T-helper 22 cell (primary cell): ENCODE measurements around the gene PCP4.

Source experiments
- DNase-seq: peaks from one replicate; pipeline ENCODE4 v3.0.0-alpha.2; 2020; ENCODE audit warnings: low read depth

The PCP4 gene

GRCh38 chr21:39924577-39925308 lies 57.5 kb downstream of the PCP4 start:
- DNase-seq, result no peak

- no peak for DNase-seq
Observed at GRCh38 chr21:39927304-39927886, 60.2 kb downstream of the PCP4 start.

DNA sequence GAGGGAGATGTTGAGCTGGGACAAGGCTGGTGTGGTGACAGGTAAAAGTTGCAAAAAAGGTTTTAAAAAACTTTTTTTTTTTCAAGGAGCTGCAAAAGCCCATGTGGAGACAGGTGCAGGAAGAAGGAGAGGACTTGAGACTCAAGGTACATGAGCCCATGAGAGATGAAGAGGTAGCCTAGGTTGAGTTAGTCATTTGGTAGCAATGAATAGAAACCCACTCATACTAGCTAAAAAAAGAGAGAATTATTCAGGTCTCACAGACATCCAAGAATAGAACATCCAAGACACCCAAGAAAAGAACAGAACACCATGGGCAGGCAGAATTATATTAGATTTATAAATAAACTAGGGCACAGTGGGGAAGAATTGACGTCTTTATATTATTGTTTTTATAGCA lies 65.1 kb downstream of the PCP4 start:
- DNase-seq, result no peak

GRCh38 chr21:39934895-39935294 lies 67.7 kb downstream of the PCP4 start:
- DNase-seq, result no peak

GRCh38 chr21:39935716-39936115 lies 68.5 kb downstream of the PCP4 start:
- DNase-seq, result no peak

DNA sequence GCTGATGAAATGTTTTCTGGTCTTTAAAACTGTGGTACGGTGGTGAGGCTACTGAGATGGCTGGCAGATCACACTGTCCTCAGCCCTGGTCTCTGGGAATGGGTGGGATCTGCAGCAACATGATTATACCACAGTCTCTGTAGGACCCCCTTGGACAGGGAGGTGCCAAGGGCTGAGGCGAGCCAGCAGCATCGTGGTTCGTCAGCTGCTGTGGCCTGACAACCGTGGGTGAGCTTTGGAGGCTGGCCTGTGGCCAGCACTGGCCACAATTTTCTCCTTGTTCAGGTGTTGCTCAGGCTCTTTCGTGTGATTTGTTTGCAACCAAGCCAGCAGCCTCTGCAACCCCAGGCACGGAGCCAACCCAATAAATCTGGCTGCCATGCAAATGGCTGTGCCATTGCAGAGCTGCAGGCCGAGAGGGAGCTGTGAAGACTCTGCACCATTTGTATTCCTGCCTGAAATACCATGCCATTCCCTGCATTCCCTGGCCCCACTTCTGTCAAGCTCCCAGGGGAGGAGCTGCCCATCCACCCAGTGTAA lies 70.9 kb downstream of the PCP4 start:
- no peak for DNase-seq

- DNase-seq, result no peak
Observed at GRCh38 chr21:39946199-39946598, 79.0 kb downstream of the PCP4 start.

GRCh38 chr21:39947031-39947430 lies 79.8 kb downstream of the PCP4 start:
- no peak for DNase-seq

GRCh38 chr21:39951183-39952101 lies 84.2 kb downstream of the PCP4 start:
- DNase-seq, result no peak

- DNase-seq, result no peak
Observed at GRCh38 chr21:39952265-39952664, 85.0 kb downstream of the PCP4 start.

DNA sequence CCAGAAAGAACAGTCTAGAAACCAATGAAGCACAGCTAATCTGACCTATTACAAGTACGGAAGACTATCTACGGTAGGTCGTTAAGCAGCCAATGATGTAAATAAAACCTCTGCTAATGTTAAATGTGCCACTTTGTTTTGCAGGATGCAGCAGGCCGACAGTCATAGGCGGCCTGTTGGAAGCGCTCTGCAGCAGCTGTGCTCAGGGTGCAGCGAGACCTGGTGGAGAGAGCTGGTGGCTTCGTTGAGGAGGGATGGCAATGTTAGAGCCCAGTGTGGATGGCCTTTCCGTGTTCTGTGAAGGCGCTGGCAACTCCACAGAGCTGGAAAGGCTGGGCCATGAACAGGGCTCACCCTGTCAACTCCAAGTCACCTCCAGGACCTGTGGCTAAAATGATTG lies 87.3 kb downstream of the PCP4 start:
- DNase-seq, result no peak

DNA sequence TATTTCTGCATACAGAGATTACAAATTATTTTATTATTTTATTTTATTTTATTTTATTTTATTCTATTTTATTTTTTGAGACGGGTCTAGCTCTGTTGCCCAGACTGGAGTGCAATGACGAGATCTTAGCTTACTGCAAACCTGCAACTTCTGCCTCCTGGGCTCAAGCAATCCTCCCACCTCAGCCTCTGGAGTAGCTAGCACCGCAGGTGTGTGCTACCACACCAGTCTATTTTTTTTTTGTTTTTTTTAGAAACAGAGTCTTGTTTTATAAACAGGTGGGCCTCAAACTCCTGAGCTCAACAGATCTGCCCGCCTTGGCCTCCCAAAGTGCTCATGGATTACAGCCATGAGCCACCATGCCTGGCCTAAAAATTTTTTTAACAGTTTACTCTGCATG lies 88.1 kb downstream of the PCP4 start:
- DNase-seq, result no peak

DNA sequence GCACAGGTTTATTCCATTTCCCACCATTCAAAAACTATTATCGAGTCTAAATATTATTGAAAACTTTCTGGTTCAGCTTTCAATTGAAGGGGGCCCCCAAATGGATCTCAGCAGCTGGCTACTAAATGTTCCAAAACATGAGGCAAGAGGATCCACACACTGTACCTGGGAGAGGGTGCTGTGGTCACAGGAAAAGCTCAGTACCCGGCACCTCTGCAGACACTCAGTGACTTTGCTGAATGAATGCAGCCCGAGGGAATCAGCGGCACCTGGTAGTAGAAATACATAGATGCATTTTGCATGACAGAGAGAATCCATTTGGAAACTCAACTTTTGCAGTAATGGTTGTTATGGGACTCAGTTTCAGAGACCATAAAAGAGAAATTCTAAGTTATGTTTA lies 89.3 kb downstream of the PCP4 start:
- no peak for DNase-seq

GRCh38 chr21:39958731-39959130 lies 91.5 kb downstream of the PCP4 start:
- DNase-seq, result no peak

DNA sequence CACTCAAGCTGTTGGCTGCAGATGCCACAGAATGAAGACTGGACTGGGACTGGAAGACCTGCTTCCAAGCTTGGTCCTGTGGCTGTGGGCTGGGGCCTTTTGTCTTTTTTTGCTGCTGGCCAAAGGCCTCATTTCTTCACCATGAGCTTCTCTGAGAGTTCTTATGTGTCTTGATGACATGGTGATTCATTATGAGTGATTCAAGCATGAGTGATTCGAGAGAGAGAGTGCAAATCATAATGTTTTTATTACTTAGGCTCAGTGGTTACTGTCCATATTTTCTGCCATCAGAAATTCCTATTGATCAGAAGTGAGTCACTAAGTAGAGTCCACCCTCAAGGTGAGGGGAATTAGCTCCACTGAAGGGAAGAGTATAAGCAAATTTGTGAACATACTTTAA lies 94.0 kb downstream of the PCP4 start:
- DNase-seq, result no peak

DNA sequence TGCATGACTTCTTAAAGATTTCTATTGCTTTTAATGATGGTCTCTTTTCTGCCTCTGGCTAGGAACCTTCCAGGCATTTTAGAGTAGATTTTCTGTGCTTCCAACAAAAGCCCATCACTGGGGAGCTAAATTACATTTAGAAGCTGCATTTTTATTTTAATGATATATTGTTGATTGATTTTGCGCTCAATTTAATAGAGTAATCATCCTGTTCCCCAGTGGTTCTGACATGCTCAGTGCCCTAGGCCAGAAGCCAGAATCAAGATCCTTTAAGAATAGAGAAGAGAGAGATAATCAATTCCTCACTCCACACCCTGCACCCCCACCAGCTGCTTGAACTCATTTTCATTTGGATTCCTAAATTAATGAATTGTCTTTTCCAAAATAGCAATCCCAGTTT lies 97.8 kb downstream of the PCP4 start:
- no peak for DNase-seq

DNA sequence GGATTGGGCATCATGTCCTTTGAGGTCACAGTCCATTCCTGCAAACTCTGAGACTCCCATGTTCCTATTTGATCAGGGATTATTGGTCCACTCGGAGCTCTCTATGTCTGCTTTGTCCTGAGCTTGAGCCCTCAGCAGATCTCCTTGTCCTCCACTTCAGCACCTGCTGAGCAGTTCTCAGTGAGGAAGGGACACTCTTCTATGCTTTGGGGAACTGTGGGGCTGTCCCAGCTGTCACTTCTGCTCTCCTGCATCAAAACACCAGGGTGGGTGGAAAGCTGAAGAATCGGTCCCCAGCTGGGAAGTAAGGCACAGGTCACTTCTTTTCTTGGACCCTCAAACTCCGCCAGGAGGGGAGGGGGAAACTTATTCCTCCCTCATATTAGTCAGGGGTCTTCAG lies 99.5 kb downstream of the PCP4 start:
- no peak for DNase-seq

GRCh38 chr21:39968010-39968409 lies 100.8 kb downstream of the PCP4 start:
- no peak for DNase-seq

DNA sequence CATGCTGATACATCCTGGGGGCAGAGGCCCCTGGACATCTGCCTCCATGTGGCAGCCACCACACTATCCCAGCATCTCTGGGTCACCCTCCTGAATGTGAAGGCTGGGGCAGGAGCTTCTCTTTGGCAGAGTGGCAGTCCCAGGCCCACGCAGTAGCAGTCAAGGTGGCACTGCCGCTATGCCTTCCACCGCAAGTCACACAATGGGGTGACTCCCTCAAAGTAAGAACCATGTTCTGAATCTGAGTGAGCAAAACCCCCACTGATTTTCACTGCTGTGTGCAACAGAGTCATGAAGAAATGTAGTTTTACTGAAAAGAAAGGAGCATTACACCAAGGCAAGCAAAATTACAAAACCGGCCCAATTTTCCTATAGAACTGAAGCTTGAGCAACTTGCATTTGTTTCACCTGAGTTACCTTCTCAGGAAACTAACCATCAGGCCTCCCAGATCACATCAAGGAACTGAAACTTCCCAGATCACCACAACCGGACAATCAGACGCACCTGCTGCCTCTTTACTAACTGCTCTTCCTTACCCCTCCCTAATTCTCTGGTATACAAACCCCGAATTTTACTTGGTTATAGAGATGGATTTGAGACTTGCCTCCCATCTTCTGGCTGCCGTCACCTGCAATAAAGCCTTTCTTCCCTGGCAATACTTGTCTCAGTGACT lies 102.6 kb downstream of the PCP4 start:
- DNase-seq, result no peak

GRCh38 chr21:39971956-39972355 lies 104.7 kb downstream of the PCP4 start:
- no peak for DNase-seq

GRCh38 chr21:39972471-39972870 lies 105.2 kb downstream of the PCP4 start:
- no peak for DNase-seq
